Stimulated activated CD4-positive, alpha-beta T cell treated with anti-CD3 and anti-CD28 coated beads, TNF-alpha, amount 100 ng/mL, for 1 hour (primary cell): ENCODE measurements around the gene TCIRG1.

Experiments
- DNase-seq, 3 donors: peaks; one replicate each; pipeline ENCODE4 v3.0.0-alpha.2; 2020; ENCODE audit warnings: low read depth in 3 of 3, low spot score in 1 of 3

TCIRG1 gene

GRCh38 chr11:68037411-68038225 is 1.2 kb upstream of the TCIRG1 start:
- DNase-seq = no peak

- DNase-seq = no peak
These were observed 553 bp upstream of the TCIRG1 start for GRCh38 chr11:68038226-68038717.

DNA sequence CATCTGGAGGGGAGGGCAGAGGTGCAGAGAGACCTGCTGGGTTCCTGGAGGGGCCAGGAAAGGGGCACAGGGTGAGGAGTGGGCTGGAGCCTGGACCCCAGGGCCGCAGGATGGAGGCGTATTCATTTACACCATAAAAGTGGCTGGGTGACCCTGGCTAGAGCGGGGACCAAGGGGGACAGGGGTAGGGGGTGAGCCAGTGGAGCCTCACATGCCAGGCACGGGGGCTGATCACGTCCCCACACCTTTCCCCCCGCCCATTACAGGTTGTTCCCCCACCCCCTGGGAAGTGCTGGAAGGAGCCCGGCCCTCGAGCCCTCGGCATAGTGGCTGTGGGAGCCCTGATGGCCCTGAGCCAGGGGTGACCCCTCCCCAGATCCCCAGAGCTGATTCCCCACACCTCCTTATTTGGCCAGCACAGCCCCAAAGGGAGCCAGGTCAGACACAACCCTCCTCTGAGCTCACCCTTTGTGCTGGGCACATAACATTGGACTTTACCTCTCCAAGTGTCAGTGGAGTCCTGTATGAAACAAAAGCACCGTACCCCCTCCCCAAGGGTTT is 781 bp downstream of the TCIRG1 start:
- DNase-seq = no peak

GRCh38 chr11:68040101-68040956 is 1.5 kb downstream of the TCIRG1 start:
- DNase-seq = peak in 1 of 3 donors; percentile 26

DNA sequence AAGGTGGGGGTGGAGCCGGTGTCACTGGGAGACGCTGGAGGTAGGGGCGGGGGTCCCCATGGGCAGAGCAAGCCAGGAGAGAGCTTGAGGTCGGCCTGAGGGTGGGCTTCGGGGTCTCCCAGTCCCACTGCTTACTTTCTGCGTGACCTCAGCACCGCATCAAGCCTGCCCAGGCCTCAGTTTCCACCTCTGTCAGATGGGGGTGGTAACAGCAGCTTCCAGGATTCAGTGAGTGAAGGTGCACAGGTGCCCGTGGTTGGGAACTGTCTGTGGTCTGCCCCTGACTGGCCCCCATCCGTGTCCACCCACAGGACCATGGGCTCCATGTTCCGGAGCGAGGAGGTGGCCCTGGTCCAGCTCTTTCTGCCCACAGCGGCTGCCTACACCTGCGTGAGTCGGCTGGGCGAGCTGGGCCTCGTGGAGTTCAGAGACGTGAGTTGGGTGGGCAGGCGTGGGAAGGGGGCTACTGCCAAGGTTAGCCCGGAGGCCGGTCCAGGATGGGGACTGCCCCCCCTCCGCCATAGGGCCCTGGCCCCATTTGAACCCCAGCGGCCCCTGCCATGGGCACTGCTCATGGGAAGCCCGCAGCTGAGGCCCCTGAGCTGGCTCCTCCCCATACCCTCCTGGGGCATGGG is 2.2 kb downstream of the TCIRG1 start:
- no peak for DNase-seq

GRCh38 chr11:68041617-68042218 is 2.9 kb downstream of the TCIRG1 start:
- DNase-seq = no peak

DNA sequence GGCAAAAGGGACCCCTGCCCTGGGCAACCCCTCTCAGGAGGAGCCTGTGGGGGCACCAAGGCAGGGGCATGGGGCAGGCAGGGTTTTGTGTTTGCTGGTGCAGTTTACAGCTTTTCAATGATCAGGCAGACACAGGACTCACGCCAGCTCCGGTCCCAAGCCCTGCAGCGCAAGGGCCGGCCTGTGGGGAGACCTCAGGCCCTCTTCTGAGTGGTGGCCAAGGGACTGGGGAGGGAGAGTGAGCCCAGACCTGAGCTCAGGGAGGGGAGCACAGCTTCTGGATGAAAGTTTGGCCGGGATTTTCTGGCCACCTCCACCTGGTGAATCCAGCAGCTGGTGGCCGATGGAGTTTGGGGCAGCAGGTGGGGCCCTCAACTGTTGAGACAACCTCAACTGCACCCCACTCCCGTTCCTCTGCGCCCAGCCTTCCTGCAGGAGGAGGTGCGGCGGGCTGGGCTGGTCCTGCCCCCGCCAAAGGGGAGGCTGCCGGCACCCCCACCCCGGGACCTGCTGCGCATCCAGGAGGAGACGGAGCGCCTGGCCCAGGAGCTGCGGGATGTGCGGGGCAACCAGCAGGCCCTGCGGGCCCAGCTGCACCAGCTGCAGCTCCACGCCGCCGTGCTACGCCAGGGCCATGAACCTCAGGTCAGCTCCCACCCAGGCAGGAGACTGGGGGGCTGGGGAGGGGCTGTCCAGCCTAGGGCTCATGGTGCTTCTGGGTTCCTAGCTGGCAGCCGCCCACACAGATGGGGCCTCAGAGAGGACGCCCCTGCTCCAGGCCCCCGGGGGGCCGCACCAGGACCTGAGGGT is 3.6 kb downstream of the TCIRG1 start:
- no peak for DNase-seq

GRCh38 chr11:68043029-68043348 is 4.2 kb downstream of the TCIRG1 start:
- no peak for DNase-seq

DNA sequence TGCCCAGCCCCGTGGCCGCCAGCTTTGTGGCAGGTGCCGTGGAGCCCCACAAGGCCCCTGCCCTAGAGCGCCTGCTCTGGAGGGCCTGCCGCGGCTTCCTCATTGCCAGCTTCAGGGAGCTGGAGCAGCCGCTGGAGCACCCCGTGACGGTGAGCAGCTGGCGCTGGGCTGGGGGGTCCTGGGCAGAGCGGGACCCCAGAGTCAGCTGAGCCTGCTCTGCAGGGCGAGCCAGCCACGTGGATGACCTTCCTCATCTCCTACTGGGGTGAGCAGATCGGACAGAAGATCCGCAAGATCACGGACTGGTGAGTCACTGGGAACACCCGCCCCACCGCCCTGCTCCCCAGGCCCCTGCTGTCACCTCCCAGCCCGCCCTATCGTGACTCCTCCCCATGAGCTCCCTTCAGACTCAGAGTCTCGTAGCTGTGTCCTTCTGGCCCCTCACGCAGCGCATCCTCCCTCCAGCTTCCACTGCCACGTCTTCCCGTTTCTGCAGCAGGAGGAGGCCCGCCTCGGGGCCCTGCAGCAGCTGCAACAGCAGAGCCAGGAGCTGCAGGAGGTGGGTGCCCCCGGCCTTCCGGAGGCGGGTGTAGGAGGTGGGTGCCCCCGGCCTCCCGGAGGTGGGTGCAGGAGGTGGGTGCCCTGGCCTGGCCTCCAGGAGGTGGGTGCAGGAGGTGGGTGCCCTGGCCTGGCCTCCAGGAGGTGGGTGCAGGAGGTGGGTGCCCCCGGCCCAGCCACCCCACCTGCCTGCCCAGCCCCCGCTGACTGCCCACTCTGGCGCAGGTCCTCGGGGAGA is 4.7 kb downstream of the TCIRG1 start:
- DNase-seq = no peak

- DNase-seq = no peak
These were observed 5.5 kb downstream of the TCIRG1 start for GRCh38 chr11:68044145-68044813.

DNA sequence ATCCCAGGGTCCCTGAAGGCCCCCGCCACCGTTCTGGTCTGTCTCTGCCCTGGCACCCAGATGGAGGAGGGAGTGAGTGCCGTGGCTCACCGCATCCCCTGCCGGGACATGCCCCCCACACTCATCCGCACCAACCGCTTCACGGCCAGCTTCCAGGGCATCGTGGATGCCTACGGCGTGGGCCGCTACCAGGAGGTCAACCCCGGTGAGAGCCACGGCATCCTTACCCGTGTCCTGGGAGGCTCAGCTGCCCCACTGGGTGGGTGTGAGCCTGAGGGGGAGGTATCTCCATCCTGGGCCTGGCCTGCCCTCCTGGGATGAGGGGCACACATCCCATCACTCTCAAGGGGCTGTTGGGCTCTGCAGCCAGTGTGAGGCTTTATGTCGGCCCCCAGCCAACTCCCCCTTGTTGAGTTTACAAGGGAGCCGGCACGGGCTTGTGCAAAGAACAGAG is 6.1 kb downstream of the TCIRG1 start:
- DNase-seq = no peak

DNA sequence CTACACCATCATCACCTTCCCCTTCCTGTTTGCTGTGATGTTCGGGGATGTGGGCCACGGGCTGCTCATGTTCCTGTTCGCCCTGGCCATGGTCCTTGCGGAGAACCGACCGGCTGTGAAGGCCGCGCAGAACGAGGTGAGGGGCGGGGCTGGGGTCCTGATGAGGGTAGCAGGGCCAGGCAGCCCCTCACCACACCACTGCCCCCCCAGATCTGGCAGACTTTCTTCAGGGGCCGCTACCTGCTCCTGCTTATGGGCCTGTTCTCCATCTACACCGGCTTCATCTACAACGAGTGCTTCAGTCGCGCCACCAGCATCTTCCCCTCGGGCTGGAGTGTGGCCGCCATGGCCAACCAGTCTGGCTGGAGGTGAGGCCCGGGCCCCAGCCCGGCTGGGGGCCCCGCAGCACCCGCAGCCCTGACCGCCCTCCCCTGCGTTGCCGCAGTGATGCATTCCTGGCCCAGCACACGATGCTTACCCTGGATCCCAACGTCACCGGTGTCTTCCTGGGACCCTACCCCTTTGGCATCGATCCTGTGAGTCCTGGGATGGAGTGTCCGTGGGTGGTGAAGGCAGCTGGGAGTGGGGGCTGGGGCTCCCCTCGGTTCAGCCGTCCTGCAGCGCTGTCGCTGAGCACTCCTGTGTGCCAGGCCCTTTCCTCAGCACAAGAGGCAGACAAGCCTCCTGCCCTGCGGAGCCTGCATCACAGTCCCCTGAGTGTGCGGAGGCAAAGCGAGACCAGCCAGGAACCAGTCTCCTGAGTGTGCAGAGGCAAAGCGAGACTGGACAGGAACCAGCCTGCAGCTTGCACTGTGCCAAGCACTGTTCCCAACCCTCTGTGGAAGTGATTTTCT is 8.8 kb downstream of the TCIRG1 start:
- no peak for DNase-seq

DNA sequence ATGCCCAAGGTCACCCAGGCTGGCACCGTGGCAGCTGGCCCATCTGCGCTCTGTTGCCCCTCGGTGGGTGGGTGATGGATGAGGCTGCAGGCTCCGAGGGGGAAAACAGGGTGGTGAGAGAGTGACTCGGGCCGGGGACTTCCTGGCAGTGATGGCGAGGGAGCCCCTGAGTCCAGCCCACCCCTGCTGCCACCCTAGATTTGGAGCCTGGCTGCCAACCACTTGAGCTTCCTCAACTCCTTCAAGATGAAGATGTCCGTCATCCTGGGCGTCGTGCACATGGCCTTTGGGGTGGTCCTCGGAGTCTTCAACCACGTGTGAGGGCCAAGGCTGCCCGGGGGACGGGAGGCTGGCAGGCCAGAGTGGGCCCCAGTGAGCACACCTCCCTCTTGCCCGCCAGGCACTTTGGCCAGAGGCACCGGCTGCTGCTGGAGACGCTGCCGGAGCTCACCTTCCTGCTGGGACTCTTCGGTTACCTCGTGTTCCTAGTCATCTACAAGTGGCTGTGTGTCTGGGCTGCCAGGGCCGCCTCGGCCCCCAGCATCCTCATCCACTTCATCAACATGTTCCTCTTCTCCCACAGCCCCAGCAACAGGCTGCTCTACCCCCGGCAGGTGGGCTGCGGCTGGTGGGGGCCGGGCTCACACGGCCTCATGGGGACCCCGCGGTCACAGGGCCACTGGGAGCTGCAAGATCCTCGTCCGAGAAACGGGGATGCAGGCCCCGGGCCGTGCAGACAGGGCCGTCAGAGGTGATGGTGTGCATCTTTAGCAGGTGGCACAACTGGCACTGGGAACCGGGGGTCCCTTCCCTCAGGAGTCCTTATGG is 10.1 kb downstream of the TCIRG1 start:
- no peak for DNase-seq

DNA sequence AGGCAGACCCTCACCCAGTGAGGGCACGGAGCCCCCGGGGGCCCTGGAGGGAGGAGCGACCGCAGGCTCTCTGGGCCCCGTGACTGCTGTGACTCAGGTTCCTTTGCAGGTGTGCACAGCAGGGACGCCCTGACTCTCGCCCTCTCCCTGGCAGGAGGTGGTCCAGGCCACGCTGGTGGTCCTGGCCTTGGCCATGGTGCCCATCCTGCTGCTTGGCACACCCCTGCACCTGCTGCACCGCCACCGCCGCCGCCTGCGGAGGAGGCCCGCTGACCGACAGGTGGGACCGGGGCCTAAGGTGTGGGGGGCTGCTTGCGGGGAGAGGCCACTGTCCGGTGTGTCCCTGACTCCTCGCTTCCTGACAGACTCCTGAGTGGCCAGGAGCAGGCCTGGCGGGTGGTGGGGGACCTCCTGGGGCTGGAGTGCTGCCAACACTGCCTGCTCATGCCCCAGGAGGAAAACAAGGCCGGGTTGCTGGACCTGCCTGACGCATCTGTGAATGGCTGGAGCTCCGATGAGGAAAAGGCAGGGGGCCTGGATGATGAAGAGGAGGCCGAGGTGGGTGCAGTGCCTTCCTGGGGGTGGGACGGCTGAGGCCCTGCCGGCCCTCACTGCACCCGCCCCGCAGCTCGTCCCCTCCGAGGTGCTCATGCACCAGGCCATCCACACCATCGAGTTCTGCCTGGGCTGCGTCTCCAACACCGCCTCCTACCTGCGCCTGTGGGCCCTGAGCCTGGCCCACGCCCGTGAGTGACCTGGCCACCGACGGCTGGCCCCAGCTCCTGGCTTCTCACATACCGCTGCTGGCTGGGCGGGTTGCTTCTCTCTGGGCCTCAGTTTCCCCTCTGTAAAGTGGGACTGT is 10.9 kb downstream of the TCIRG1 start:
- DNase-seq = no peak

DNA sequence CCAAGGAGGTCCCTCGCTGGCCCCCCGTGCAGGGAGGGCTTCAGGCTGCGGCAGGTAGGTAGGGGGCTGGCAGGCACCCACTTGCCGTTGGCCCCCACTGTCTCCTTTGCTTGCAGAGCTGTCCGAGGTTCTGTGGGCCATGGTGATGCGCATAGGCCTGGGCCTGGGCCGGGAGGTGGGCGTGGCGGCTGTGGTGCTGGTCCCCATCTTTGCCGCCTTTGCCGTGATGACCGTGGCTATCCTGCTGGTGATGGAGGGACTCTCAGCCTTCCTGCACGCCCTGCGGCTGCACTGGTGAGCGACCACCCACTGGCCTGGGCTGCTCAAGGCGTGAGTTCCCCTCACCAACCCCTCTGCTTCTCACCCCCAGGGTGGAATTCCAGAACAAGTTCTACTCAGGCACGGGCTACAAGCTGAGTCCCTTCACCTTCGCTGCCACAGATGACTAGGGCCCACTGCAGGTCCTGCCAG is 11.6 kb downstream of the TCIRG1 start:
- no peak for DNase-seq
